Measurements from ENCODE around the gene PIK3CB.
"Not testable (repeated sequence)": the region's sequence is repeated elsewhere in the genome, so short reads cannot be mapped to it uniquely, and the experiment has no call there.

PIK3CB gene

GRCh38 chr3:138829886-138830510 is 4.7 kb downstream of the PIK3CB start:
- no peak for DNase-seq (ENCODE audit: low read depth, low spot score)
- H3K4me3 ChIP-seq (ENCODE audit: low read depth, low read length), result no peak overlapping the region
- POLR2A ChIA-PET, result no interaction called here
- TF ChIP-seq CTCF (IDR thresholded peaks at IDR 0.05; ENCODE audit: insufficient read depth, low read length, missing control alignments), result no peak
- CTCF ChIA-PET, result interaction anchor here (0.9 kb wide), 1 partner anchor 85 kb away, joined by 5 read pairs; no protein-coding TSS in a partner anchor

GRCh38 chr3:138829097-138829496 is 5.6 kb downstream of the PIK3CB start:
- H3K4me3 ChIP-seq (ENCODE audit: low read depth, low read length), result no peak overlapping the region
- POLR2A ChIA-PET, result no interaction called here
- CTCF ChIA-PET, result interaction anchor here (0.6 to 1.1 kb wide), 2 partner anchors 39 to 87 kb away, joined by 4 to 5 read pairs; no protein-coding TSS in a partner anchor
- TF ChIP-seq CTCF (IDR thresholded peaks at IDR 0.05; ENCODE audit: insufficient read depth, low read length, missing control alignments), result no peak
- no peak for DNase-seq (ENCODE audit: low read depth, low spot score)

GRCh38 chr3:138827222-138827621 is 7.5 kb downstream of the PIK3CB start:
- no peak for DNase-seq (ENCODE audit: low read depth, low spot score)
- H3K4me3 ChIP-seq (ENCODE audit: low read depth, low read length), result no peak overlapping the region
- ChIA-PET POLR2A (no interaction called here), CTCF (no interaction called here)
- no peak for TF ChIP-seq CTCF (IDR thresholded peaks at IDR 0.05; ENCODE audit: insufficient read depth, low read length, missing control alignments)

- no peak for TF ChIP-seq CTCF (IDR thresholded peaks at IDR 0.05; ENCODE audit: insufficient read depth, low read length, missing control alignments)
Measured at GRCh38 chr3:138825336-138825735, 9.4 kb downstream of the PIK3CB start.

GRCh38 chr3:138824114-138824506 is 10.6 kb downstream of the PIK3CB start:
- no peak for TF ChIP-seq CTCF (IDR thresholded peaks at IDR 0.05; ENCODE audit: insufficient read depth, low read length, missing control alignments)
- ChIA-PET CTCF (interaction anchor here (0.9 to 3.4 kb wide), 2 partner anchors 91 to 230 kb away, joined by 3 to 17 read pairs; partner anchors contain the start of gene CEP70), POLR2A (interaction anchor here (1.0 kb wide), 1 partner anchor 50 kb away, joined by 3 read pairs; no protein-coding TSS in a partner anchor)
- no peak for DNase-seq (ENCODE audit: low read depth, low spot score)
- H3K4me3 ChIP-seq (ENCODE audit: low read depth, low read length), result no peak overlapping the region

More at GRCh38 chr3:138825336-138825735, 9.4 kb downstream of the PIK3CB start:
- H3K4me3 ChIP-seq (ENCODE audit: low read depth, low read length), result no peak overlapping the region
- POLR2A ChIA-PET, result no interaction called here
- no peak for DNase-seq (ENCODE audit: low read depth, low spot score)
- CTCF ChIA-PET, result interaction anchor here (3.4 kb wide), 1 partner anchor 90 kb away, joined by 17 read pairs; no protein-coding TSS in a partner anchor

- POLR2A ChIA-PET, CTCF ChIA-PET: not testable (repeated sequence)
Measured at GRCh38 chr3:138820379-138820778, 14.3 kb downstream of the PIK3CB start.

More at GRCh38 chr3:138820379-138820778, 14.3 kb downstream of the PIK3CB start:
- DNase-seq (ENCODE audit: low read depth, low spot score); H3K4me3 ChIP-seq (ENCODE audit: low read depth, low read length): not testable (repeated sequence)
